IPS-NIHi7 (cell line): ENCODE measurements around the gene DUSP22.

ENCODE experiments used
- DNase-seq: peaks from one replicate; pipeline ENCODE4 v3.0.0; 2012; ENCODE audit warnings: mixed read lengths; ENCODE audit errors: extremely low spot score

Gene DUSP22

GRCh38 chr6:395432-396125, 103.3 kb downstream of the DUSP22 start:
- no peak for DNase-seq

GRCh38 chr6:396126-396520, 103.8 kb downstream of the DUSP22 start:
- DNase-seq, result no peak

- DNase-seq, result no peak
Observed at GRCh38 chr6:397056-397455, 104.8 kb downstream of the DUSP22 start.

DNA sequence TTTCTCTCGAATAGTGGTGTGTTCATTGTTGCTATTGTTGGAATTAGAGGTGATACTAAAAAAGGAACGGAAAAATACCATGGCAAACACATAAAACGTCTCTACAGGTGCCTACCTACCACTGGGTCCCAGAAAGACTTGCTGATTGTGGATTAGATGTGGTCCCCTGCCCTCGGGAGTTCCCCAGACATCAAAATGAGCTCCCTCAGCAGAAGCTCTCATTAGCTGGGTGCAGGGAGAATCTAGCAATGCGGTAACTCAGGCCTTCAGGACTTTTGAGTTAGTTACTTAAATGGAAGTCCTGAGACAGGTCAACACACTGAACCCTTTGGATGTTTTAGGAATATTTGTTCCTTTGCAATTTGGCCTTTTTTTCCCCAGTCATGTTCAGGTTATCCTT, 105.3 kb downstream of the DUSP22 start:
- no peak for DNase-seq

DNA sequence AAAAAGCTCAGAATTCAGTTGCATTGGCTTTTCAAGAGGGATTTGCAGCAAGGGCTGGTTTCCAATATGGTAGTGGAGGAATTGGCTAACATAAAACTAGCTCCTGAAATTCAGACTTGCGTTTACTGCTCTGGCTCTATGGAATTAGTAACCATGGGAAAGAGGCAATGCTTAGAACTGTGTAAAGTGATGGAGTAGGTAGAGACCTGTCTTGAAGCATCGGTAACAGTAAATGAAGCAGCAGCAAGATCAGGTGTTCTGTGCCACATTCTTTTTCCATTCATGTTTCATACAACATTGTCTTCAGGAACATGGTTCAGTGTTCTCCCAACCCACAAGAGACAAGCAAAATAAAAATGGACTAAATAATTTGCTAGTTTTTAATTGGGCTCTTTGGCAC, 105.8 kb downstream of the DUSP22 start:
- no peak for DNase-seq

- DNase-seq, result no peak
Observed at GRCh38 chr6:398558-399078, 106.3 kb downstream of the DUSP22 start.

- DNase-seq, result no peak
Observed at GRCh38 chr6:399785-400534, 107.7 kb downstream of the DUSP22 start.

GRCh38 chr6:400815-401214, 108.5 kb downstream of the DUSP22 start:
- no peak for DNase-seq
